GM21576 (cell line): ENCODE data around the gene CBFB.
A peak's percentile ranks its signal among the peaks of the same experiment; 100 is the strongest.

ENCODE experiments used
- ATAC-seq: cut with Tn5 transposase; IDR thresholded peaks from one replicate; pipeline ENCODE4 v1.9.1; 2021; ENCODE audit warnings: mild to moderate bottlenecking, moderate library complexity; ENCODE audit not compliant: unreplicated experiment

The CBFB gene

GRCh38 chr16:67016681-67017420 is 12.1 kb upstream of the CBFB start:
- ATAC-seq: no peak

- no peak for ATAC-seq
Measured at GRCh38 chr16:67017421-67017750, 11.6 kb upstream of the CBFB start.

- peak; percentile 70 for ATAC-seq
Measured at GRCh38 chr16:67017810-67018488, 11.0 kb upstream of the CBFB start.

- ATAC-seq: no peak
Measured at GRCh38 chr16:67019171-67019570, 9.8 kb upstream of the CBFB start.

GRCh38 chr16:67021321-67021720 is 7.6 kb upstream of the CBFB start:
- ATAC-seq: no peak

GRCh38 chr16:67022531-67023214 is 6.3 kb upstream of the CBFB start:
- no peak for ATAC-seq

- ATAC-seq: no peak
Measured at GRCh38 chr16:67023689-67024088, 5.3 kb upstream of the CBFB start.

- no peak for ATAC-seq
Measured at GRCh38 chr16:67024384-67025209, 4.4 kb upstream of the CBFB start.

- no peak for ATAC-seq
Measured at GRCh38 chr16:67025210-67025550, 3.8 kb upstream of the CBFB start.

- no peak for ATAC-seq
Measured at GRCh38 chr16:67026570-67026969, 2.4 kb upstream of the CBFB start.

GRCh38 chr16:67027046-67027445 is 1.9 kb upstream of the CBFB start:
- no peak for ATAC-seq

GRCh38 chr16:67028167-67028695 is 718 bp upstream of the CBFB start:
- no peak for ATAC-seq

GRCh38 chr16:67029254-67030096 is 526 bp downstream of the CBFB start:
- peak; percentile 50 for ATAC-seq

- no peak for ATAC-seq
Measured at GRCh38 chr16:67030221-67030962, 1.4 kb downstream of the CBFB start.

- ATAC-seq: no peak
Measured at GRCh38 chr16:67034487-67034886, 5.5 kb downstream of the CBFB start.

GRCh38 chr16:67035364-67035763 is 6.4 kb downstream of the CBFB start:
- no peak for ATAC-seq

- ATAC-seq: no peak
Measured at GRCh38 chr16:67036323-67036741, 7.4 kb downstream of the CBFB start.

GRCh38 chr16:67039260-67040020 is 10.5 kb downstream of the CBFB start:
- no peak for ATAC-seq

- no peak for ATAC-seq
Measured at GRCh38 chr16:67040166-67040565, 11.2 kb downstream of the CBFB start.
